ENCODE results near the gene GPC6. TPM values are rescaled to one million over a fixed set of nuclear protein-coding genes. Genes with fewer than 3 reads are reported as not detected.

The GPC6 gene
- total and polyA plus RNA-seq, 2 donors (not counting 1 experiment from before 2014, with no cell fraction given), result not detected

DNA sequence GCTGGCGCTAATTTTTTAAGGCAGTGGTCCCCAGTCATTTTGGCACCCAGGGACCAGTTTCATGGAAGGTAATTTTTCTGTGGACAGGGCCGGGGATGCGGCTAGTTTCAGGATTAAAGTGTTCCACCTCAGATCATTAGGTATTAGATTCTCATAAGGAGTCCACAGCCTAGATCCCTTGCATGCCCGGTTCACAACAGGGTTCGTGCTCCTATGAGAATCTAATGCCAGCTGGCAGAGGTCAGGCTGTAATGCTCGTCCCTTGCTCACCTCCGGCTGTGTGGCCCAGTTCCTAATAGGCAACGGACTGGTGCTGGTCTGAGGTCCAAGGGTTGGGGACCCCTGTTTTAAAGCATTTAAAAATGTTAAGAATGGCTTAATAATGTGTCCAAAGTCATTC, 54.1 kb downstream of the GPC6 start:
- peaks cover 0 to 3% (median 0%) of the 10 kb centered on the region in 3 donors for H3K9me3 ChIP-seq (ENCODE audit: control extremely low read depth in 1 of 3, control insufficient read depth in 2 of 3, insufficient read depth in 1 of 3, low read length in 2 of 3)
- no peaks in the 10 kb centered on the region for H3K4me1 ChIP-seq (ENCODE audit: control insufficient read depth in 2 of 2, insufficient read depth in 2 of 2, low read length in 2 of 2)
- ATAC-seq (ENCODE audit: low read depth) (no peak), DNase-seq (no peak)
- no peaks in the 10 kb centered on the region for H3K79me2 ChIP-seq (ENCODE audit: control insufficient read depth, insufficient read depth, low read length)
- no peaks in the 10 kb centered on the region for H3K36me3 ChIP-seq (replicated peaks in 1 of 2; ENCODE audit: control extremely low read depth in 1 of 2, control insufficient read depth in 1 of 2, extremely low read depth in 1 of 2, insufficient read depth in 2 of 2, low read length in 1 of 2)
- no peak overlapping the region for H2AFZ ChIP-seq (ENCODE audit: insufficient read depth, low read depth, low read length, poor library complexity, severe bottlenecking)
- Mint-ChIP-seq H3K9me3 (ENCODE audit: insufficient read depth) (peaks cover 3% of the 10 kb centered on the region), H3K4me1 (no peaks in the 10 kb centered on the region), H3K4me3 (no peak overlapping the region), H3K27ac (no peak overlapping the region), H3K27me3 (no peaks in the 10 kb centered on the region)
- no peaks in the 10 kb centered on the region for H4K20me1 ChIP-seq (ENCODE audit: control insufficient read depth, insufficient read depth, low read length, poor library complexity, severe bottlenecking)
- ChIA-PET CTCF (no interaction called here), POLR2A (no interaction called here)
- intact Hi-C loops (cut with micrococcal nuclease), result no loop called here
- H3K27ac ChIP-seq (ENCODE audit: low read length in 2 of 2), result no peak overlapping the region
- 90% methylated on average over 7 of the region's 8 CpGs for WGBS (ENCODE audit: insufficient coverage)
- H3K27me3 ChIP-seq (replicated peaks in 1 of 4; ENCODE audit: control extremely low read depth in 1 of 4, control insufficient read depth in 3 of 4, insufficient read depth in 4 of 4, low read length in 3 of 4), result no peaks in the 10 kb centered on the region
- no peak overlapping the region for H3K9ac ChIP-seq (ENCODE audit: low read length)
- H3K4me2 ChIP-seq (replicated peaks; ENCODE audit: low read depth, low read length, poor library complexity, severe bottlenecking), result no peak overlapping the region
- no peak overlapping the region for H3K4me3 ChIP-seq (ENCODE audit: control extremely low read depth in 1 of 5, extremely low read depth in 1 of 5, insufficient read depth in 1 of 5, low read depth in 2 of 5, low read length in 4 of 5)
- TF ChIP-seq EZH2 (IDR thresholded peaks at IDR 0.05; ENCODE audit: borderline replicate concordance, insufficient read depth, low read depth, low read length, poor library complexity, severe bottlenecking) (no peak), CTCF (IDR thresholded peaks at IDR 0.05) (no peak)

- Histone ChIP-seq H3K27me3 (replicated peaks in 1 of 4; ENCODE audit: control extremely low read depth in 1 of 4, control insufficient read depth in 3 of 4, insufficient read depth in 4 of 4, low read length in 3 of 4) (no peaks in the 10 kb centered on the region), H3K4me3 (ENCODE audit: control extremely low read depth in 1 of 5, extremely low read depth in 1 of 5, insufficient read depth in 1 of 5, low read depth in 2 of 5, low read length in 4 of 5) (no peak overlapping the region), H3K79me2 (ENCODE audit: control insufficient read depth, insufficient read depth, low read length) (no peaks in the 10 kb centered on the region), H3K9ac (ENCODE audit: low read length) (no peak overlapping the region), H4K20me1 (ENCODE audit: control insufficient read depth, insufficient read depth, low read length, poor library complexity, severe bottlenecking) (no peaks in the 10 kb centered on the region), H3K9me3 (ENCODE audit: control extremely low read depth in 1 of 3, control insufficient read depth in 2 of 3, insufficient read depth in 1 of 3, low read length in 2 of 3) (no peaks in the 10 kb centered on the region), H3K4me2 (replicated peaks; ENCODE audit: low read depth, low read length, poor library complexity, severe bottlenecking) (no peak overlapping the region), H2AFZ (ENCODE audit: insufficient read depth, low read depth, low read length, poor library complexity, severe bottlenecking) (no peak overlapping the region), H3K27ac (ENCODE audit: low read length in 2 of 2) (no peak overlapping the region), H3K36me3 (replicated peaks in 1 of 2; ENCODE audit: control extremely low read depth in 1 of 2, control insufficient read depth in 1 of 2, extremely low read depth in 1 of 2, insufficient read depth in 2 of 2, low read length in 1 of 2) (no peaks in the 10 kb centered on the region), H3K4me1 (ENCODE audit: control insufficient read depth in 2 of 2, insufficient read depth in 2 of 2, low read length in 2 of 2) (no peaks in the 10 kb centered on the region)
- no peak for DNase-seq
- H3K27ac Mint-ChIP-seq, result no peak overlapping the region
- H3K4me1 Mint-ChIP-seq, result no peaks in the 10 kb centered on the region
- intact Hi-C loops (cut with micrococcal nuclease), result no loop called here
- H3K9me3 Mint-ChIP-seq (ENCODE audit: insufficient read depth), result no peaks in the 10 kb centered on the region
- 88% methylated on average over 1 of the region's 4 CpGs for WGBS (ENCODE audit: insufficient coverage)
- CTCF ChIA-PET, result no interaction called here
- ATAC-seq (ENCODE audit: low read depth), result no peak
- H3K27me3 Mint-ChIP-seq, result no peaks in the 10 kb centered on the region
- no peak for TF ChIP-seq EZH2 (IDR thresholded peaks at IDR 0.05; ENCODE audit: borderline replicate concordance, insufficient read depth, low read depth, low read length, poor library complexity, severe bottlenecking)
- no peak for TF ChIP-seq CTCF (IDR thresholded peaks at IDR 0.05)
- no peak overlapping the region for H3K4me3 Mint-ChIP-seq
- POLR2A ChIA-PET, result no interaction called here
These were observed 56.6 kb downstream of the GPC6 start for GRCh38 chr13:93283255-93283654.

Measured in B cell (primary cell).